Measurements from ENCODE around the gene TJP1. TPM values are rescaled to one million over a fixed set of nuclear protein-coding genes. Genes with fewer than 3 reads are reported as not detected.

Gene TJP1
- total RNA-seq, 1 experiment from 2014 or later: 140 TPM

DNA sequence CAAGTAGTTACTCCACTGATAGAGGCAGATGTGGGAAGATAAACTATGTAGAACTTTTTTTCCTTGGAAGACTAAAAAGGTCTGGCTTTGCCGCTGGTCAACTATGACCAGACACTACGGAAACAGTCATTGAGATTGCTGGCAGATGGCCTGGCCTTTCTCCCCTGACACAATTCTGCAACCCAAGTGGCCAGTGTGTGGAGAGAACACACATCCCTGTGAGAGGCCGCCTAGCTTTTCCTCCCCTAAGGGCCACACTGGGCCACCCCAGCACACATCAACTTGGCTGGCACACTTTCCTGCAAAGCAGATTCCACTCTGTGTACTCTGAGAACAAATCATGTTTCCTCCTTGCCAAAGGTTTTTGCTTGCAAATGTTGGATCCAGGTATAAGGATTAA, 10.4 kb upstream of the TJP1 start:
- Histone ChIP-seq H3T11ph (ENCODE audit: low read length) (no peak overlapping the region), H3K9me3 (ENCODE audit: control insufficient read depth, low read depth, low read length) (no peaks in the 10 kb centered on the region), H2AFZ (ENCODE audit: low read length) (no peak overlapping the region), H4K91ac (ENCODE audit: insufficient read length, low read depth, low read length) (no peak overlapping the region), H4K5ac (ENCODE audit: insufficient read length, low read depth, low read length) (no peak overlapping the region), H3K79me2 (ENCODE audit: insufficient read depth, low read length) (no peaks in the 10 kb centered on the region), H3K23ac (ENCODE audit: insufficient read length, low read depth, low read length) (no peak overlapping the region), H3K56ac (ENCODE audit: insufficient read length, low read depth, low read length) (no peak overlapping the region), H3K23me2 (ENCODE audit: insufficient read length, low read depth, low read length, poor library complexity, severe bottlenecking) (no peaks in the 10 kb centered on the region), H3K14ac (ENCODE audit: insufficient read depth, low read length) (no peak overlapping the region), H3K4me1 (ENCODE audit: insufficient read depth, low read length) (no peaks in the 10 kb centered on the region), H3K27me3 (ENCODE audit: insufficient read depth, low read length) (no peaks in the 10 kb centered on the region), H2BK12ac (ENCODE audit: insufficient read length, low read depth, low read length) (no peak overlapping the region), H3K79me1 (ENCODE audit: insufficient read depth, low read depth, low read length, poor library complexity, severe bottlenecking) (no peaks in the 10 kb centered on the region), H3K27ac (ENCODE audit: insufficient read length, low read depth, low read length) (no peak overlapping the region), H2BK5ac (ENCODE audit: insufficient read length, low read length) (no peak overlapping the region), H4K8ac (replicated peaks; ENCODE audit: insufficient read length, low read depth, low read length) (no peak overlapping the region), H3K9ac (ENCODE audit: extremely low read depth, insufficient read length, low read length) (no peak overlapping the region), H3K18ac (ENCODE audit: insufficient read length, low read depth, low read length) (no peak overlapping the region), H3K4me2 (ENCODE audit: insufficient read depth, insufficient read length, low read length) (no peak overlapping the region), H2BK20ac (ENCODE audit: low read depth, low read length, poor library complexity, severe bottlenecking) (no peak overlapping the region), H3K4ac (ENCODE audit: low read depth, low read length) (no peak overlapping the region), H2BK120ac (ENCODE audit: low read depth, low read length, poor library complexity, severe bottlenecking) (no peak overlapping the region), H4K20me1 (ENCODE audit: control insufficient read depth, insufficient read depth, insufficient read length) (no peaks in the 10 kb centered on the region), H2AK5ac (ENCODE audit: insufficient read length, low read length) (no peak overlapping the region), H2BK15ac (ENCODE audit: low read depth, low read length) (no peak overlapping the region)
- H3K9me3 Mint-ChIP-seq: no peaks in the 10 kb centered on the region
- H3K36me3 Mint-ChIP-seq (ENCODE audit: insufficient read depth in 1 of 3, low read depth in 3 of 3): no peaks in the 10 kb centered on the region
- peaks cover 4 to 6% of the 10 kb centered on the region in 2 experiments; a peak in 1 of 4 replicates for H3K4me1 Mint-ChIP-seq
- WGBS (ENCODE audit: extremely low coverage, insufficient read length, low lambda C conversion rate): no CpG with 5 or more reads among the region's 3 CpGs
- H3K27ac Mint-ChIP-seq: no peak overlapping the region
- no peaks in the 10 kb centered on the region for H3K27me3 Mint-ChIP-seq (ENCODE audit: low read depth)
- no peak for DNase-seq
- TF ChIP-seq, protein P1, sequence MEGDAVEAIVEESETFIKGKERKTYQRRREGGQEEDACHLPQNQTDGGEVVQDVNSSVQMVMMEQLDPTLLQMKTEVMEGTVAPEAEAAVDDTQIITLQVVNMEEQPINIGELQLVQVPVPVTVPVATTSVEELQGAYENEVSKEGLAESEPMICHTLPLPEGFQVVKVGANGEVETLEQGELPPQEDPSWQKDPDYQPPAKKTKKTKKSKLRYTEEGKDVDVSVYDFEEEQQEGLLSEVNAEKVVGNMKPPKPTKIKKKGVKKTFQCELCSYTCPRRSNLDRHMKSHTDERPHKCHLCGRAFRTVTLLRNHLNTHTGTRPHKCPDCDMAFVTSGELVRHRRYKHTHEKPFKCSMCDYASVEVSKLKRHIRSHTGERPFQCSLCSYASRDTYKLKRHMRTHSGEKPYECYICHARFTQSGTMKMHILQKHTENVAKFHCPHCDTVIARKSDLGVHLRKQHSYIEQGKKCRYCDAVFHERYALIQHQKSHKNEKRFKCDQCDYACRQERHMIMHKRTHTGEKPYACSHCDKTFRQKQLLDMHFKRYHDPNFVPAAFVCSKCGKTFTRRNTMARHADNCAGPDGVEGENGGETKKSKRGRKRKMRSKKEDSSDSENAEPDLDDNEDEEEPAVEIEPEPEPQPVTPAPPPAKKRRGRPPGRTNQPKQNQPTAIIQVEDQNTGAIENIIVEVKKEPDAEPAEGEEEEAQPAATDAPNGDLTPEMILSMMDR (conservative IDR thresholded peaks at IDR 0.05): no peak
- no peak overlapping the region for H3K4me3 Mint-ChIP-seq
